GM18508 (cell line): ENCODE measurements around the gene KRTAP10-5.

Source experiments
- ATAC-seq: cut with Tn5 transposase; IDR thresholded peaks from one replicate; pipeline ENCODE4 v1.9.1; 2021; ENCODE audit warnings: moderate number of reproducible peaks; ENCODE audit not compliant: insufficient read depth, unreplicated experiment

KRTAP10-5 gene

GRCh38 chr21:44533121-44533890 lies 47.1 kb downstream of the KRTAP10-5 start:
- ATAC-seq, result no peak

GRCh38 chr21:44532712-44533111 lies 47.7 kb downstream of the KRTAP10-5 start:
- no peak for ATAC-seq

GRCh38 chr21:44531606-44532564 lies 48.5 kb downstream of the KRTAP10-5 start:
- no peak for ATAC-seq

GRCh38 chr21:44530903-44531605 lies 49.4 kb downstream of the KRTAP10-5 start:
- no peak for ATAC-seq

- ATAC-seq, result no peak
These were observed 50.0 kb downstream of the KRTAP10-5 start for GRCh38 chr21:44530221-44530902.

- ATAC-seq, result no peak
These were observed 50.8 kb downstream of the KRTAP10-5 start for GRCh38 chr21:44529503-44530125.
